Kidney (tissue), 14 donors: ENCODE results near the gene PARVB. TPM values are rescaled to one million over a fixed set of nuclear protein-coding genes. Genes with fewer than 3 reads are reported as not detected.

Experiments
- DNase-seq, 5 donors: peaks; one replicate each; pipeline ENCODE4 v3.0.0-alpha.2; 2013 to 2020
- FAIRE-seq: peaks from 2 replicates; lab custom pipeline; 2012; peaks lifted over from hg19 to GRCh38; lab: Jason Lieb, UNC
- H3K27ac ChIP-seq, 2 donors: one replicate each; pipeline ENCODE4 v1.7.0; 2013; ENCODE audit warnings: low read depth in 2 of 2, low read length in 2 of 2, inconsistent platforms in 1 of 2
- H3K27me3 ChIP-seq: one replicate; pipeline ENCODE4 v1.7.1; 2013; ENCODE audit warnings: low read length, inconsistent platforms; ENCODE audit not compliant: control insufficient read depth, insufficient read depth
- H3K36me3 ChIP-seq, 3 donors: one replicate each; pipeline versions ENCODE4 v1.7.0 to v1.7.1; 2013; ENCODE audit warnings: low read length in 3 of 3, control low read depth in 1 of 3, inconsistent platforms in 1 of 3; ENCODE audit not compliant: insufficient read depth in 3 of 3, control insufficient read depth in 2 of 3
- H3K4me1 ChIP-seq, 3 donors: one replicate each; pipeline versions ENCODE4 v1.7.0 to v1.7.1; 2013; ENCODE audit warnings: low read length in 3 of 3, inconsistent platforms in 1 of 3, low read depth in 1 of 3; ENCODE audit not compliant: control insufficient read depth in 2 of 3, insufficient read depth in 2 of 3
- H3K4me3 ChIP-seq, 3 donors: one replicate each; pipeline versions ENCODE4 v1.7.0 to v1.8.1; 2013; ENCODE audit warnings: low read length in 3 of 3, control low read depth in 1 of 3, inconsistent platforms in 1 of 3
- H3K9ac ChIP-seq, 3 donors: one replicate each; pipeline versions ENCODE4 v1.7.0 to v1.7.1; 2013; ENCODE audit warnings: low read length in 3 of 3, control low read depth in 1 of 3, inconsistent platforms in 1 of 3
- H3K9me3 ChIP-seq, 3 donors: one replicate each; pipeline versions ENCODE4 v1.7.0 to v1.7.1; 2013; ENCODE audit warnings: low read length in 3 of 3, control low read depth in 1 of 3, inconsistent platforms in 1 of 3; ENCODE audit not compliant: control insufficient read depth in 2 of 3, insufficient read depth in 1 of 3
- CTCF ChIP-seq: IDR thresholded peaks from 3 replicates; pipeline ENCODE4 v1.5.1; 2012; ENCODE audit warnings: mild to moderate bottlenecking, moderate library complexity, borderline replicate concordance; ENCODE audit not compliant: insufficient read depth; ENCODE audit errors: extremely low read depth
- intact Hi-C: fragments of 100-400 bp; cut with DNase I; formaldehyde crosslinking; loops from one replicate; pipeline ENCODE4 v1.11.1; 2022
- polyA plus RNA-seq: library from polyadenylated mRNA; stranded (reverse); fragments of 350-450 nt; fragmentation: Illumina TruSeq; extraction: RNeasy Lipid Tissue Mini Kit (QIAGEN cat#74804); gene quantifications from one replicate; pipeline ENCODE4 v1.2.3, GENCODE V29; 2014; ENCODE audit warnings: low read depth, low replicate concordance; ENCODE audit not compliant: insufficient read depth
- total RNA-seq: library from RNA; stranded (reverse); fragmentation: NEBNext Ultra II Directional; extraction: Animal tissue kit (Norgen Biotek cat#: 25700); gene quantifications from one replicate; pipeline ENCODE4 v1.2.1, GENCODE V29; 2021
- donor health status: control.
- donor health status: control.
- donor health status: control.
- donor health status: control.
- donor health status: control.
- donor health status: DM: yes; HTN: yes; CAD: no.
- donor health status: Normal renal cell carcinoma (clear cell type).

PARVB gene
- total and polyA plus RNA-seq, 2 donors from 2014 or later: 32.9 to 51.1 TPM

DNA sequence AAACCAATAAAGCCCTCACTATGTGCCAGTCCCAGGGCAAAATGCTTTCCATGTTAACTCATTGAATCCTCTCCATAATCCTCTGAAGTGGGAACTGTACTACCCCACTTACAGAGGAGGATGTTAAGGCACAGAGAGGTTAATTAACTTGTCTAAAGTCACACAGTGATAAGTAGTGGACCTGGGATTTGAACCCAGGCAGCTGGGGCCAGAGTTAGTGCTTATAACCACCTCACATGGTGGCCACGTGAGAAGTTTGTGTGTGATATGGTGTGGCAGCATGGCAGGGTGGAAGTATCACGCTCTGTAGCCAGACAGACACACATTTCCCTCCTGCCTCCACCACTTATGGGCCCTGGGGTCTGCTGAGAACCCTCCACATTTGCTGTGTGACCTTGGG lies 173.2 kb downstream of the PARVB start:
- no peaks in the 10 kb centered on the region for H3K27me3 ChIP-seq
- H3K9ac ChIP-seq: no peak overlapping the region
- DNase-seq: no peak
- H3K4me1 ChIP-seq: no peaks in the 10 kb centered on the region
- intact Hi-C loops: no loop called here
- FAIRE-seq: no peak
- H3K4me3 ChIP-seq: no peak overlapping the region
- H3K36me3 ChIP-seq: no peaks in the 10 kb centered on the region
- H3K27ac ChIP-seq: no peak overlapping the region
- no peak for TF ChIP-seq CTCF
- no peaks in the 10 kb centered on the region for H3K9me3 ChIP-seq

DNA sequence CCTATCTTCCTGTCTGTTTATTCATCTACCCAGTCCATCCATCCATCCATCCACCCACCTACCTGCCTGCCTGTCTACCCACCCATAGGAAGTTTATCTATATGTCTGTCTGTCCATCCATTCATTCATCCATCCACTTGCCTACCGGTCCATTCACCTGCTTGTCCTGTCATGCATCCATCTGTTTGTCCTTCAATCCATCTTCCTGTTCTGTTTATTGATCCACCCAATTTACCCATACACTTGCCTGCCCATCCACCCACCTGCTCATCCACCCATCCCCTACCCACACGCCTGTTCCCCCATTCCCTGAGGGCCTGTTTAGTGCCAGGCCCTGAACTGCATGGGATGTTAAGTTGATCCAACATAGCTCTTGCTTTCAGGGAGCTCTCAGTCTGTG lies 175.1 kb downstream of the PARVB start:
- H3K9me3 ChIP-seq: no peaks in the 10 kb centered on the region
- FAIRE-seq (no peak), DNase-seq (peak in 1 of 5 donors; percentile 18)
- no peaks in the 10 kb centered on the region for H3K36me3 ChIP-seq
- H3K9ac ChIP-seq: no peak overlapping the region
- H3K27ac ChIP-seq: no peak overlapping the region
- no peak for TF ChIP-seq CTCF
- intact Hi-C loops: no loop called here
- no peak overlapping the region for H3K4me3 ChIP-seq
- no peaks in the 10 kb centered on the region for H3K27me3 ChIP-seq
- no peaks in the 10 kb centered on the region for H3K4me1 ChIP-seq

- DNase-seq: peak in 1 of 5 donors; percentile 61
Observed at GRCh38 chr22:44199866-44200265, 175.8 kb downstream of the PARVB start.

More at GRCh38 chr22:44199866-44200265, 175.8 kb downstream of the PARVB start:
- intact Hi-C loops: no loop called here
- Histone ChIP-seq H3K9ac (no peak overlapping the region), H3K4me1 (no peaks in the 10 kb centered on the region), H3K4me3 (no peak overlapping the region), H3K27me3 (no peaks in the 10 kb centered on the region), H3K9me3 (no peaks in the 10 kb centered on the region), H3K36me3 (no peaks in the 10 kb centered on the region), H3K27ac (no peak overlapping the region)
- no peak for FAIRE-seq
- no peak for TF ChIP-seq CTCF
